Left lobe of liver (tissue), 1 donor: ENCODE data around the gene BHLHA15. TPM values are rescaled to one million over a fixed set of nuclear protein-coding genes. Genes with fewer than 3 reads are reported as not detected.

Experiments
- total RNA-seq: library from RNA; stranded (reverse); gene quantifications from one replicate; pipeline ENCODE4 v1.2.1, GENCODE V29; 2021
- donor health status: DM: no; HTN: yes; CAD: no.

Gene BHLHA15
- total RNA-seq, 1 donor from 2014 or later: 2.6 TPM

Other genes with a start within 250 kb of the BHLHA15 start
- gene OCM2, start 221.2 kb upstream of the BHLHA15 start, total RNA-seq: not detected
- gene LMTK2, start 104.6 kb upstream of the BHLHA15 start, total RNA-seq: 12.7 TPM
- gene TECPR1, start 40.8 kb downstream of the BHLHA15 start, total RNA-seq: 17.3 TPM
- 137 TPM for gene BRI3, start 70.2 kb downstream of the BHLHA15 start, total RNA-seq
- gene BAIAP2L1, start 189.7 kb downstream of the BHLHA15 start, total RNA-seq: 12.9 TPM